ENCODE measurements around the gene DNAJC10. TPM values are rescaled to one million over a fixed set of nuclear protein-coding genes. Genes with fewer than 3 reads are reported as not detected.

The DNAJC10 gene
- total and polyA plus RNA-seq, 5 donors from 2014 or later, result 32.9 to 52.5 (median 47.4) TPM

- H3K27ac ChIP-seq (ENCODE audit: insufficient read depth, low read length, poor library complexity, severe bottlenecking), result no peak overlapping the region
- Mint-ChIP-seq H3K4me1 (no peaks in the 10 kb centered on the region), H3K27me3 (no peaks in the 10 kb centered on the region), H3K4me3 (no peak overlapping the region), H3K36me3 (no peaks in the 10 kb centered on the region), H3K9me3 (peaks cover 0 to 3% (median 0%) of the 10 kb centered on the region in 7 donors), H3K27ac (no peak overlapping the region)
- peaks cover 3% of the 10 kb centered on the region for H3K27me3 ChIP-seq (ENCODE audit: control insufficient read depth, insufficient read depth, low read length)
- no peaks in the 10 kb centered on the region for H3K36me3 ChIP-seq (ENCODE audit: control insufficient read depth, insufficient read depth, low read length)
- ATAC-seq (ENCODE audit: low read depth in 2 of 2), result no peak
- DNase-seq, result no peak
- H3K4me3 ChIP-seq (ENCODE audit: low read depth, low read length), result no peak overlapping the region
- no peaks in the 10 kb centered on the region for H3K4me1 ChIP-seq (ENCODE audit: control insufficient read depth, insufficient read depth, low read length, poor library complexity, severe bottlenecking)
- H3K9me3 ChIP-seq (ENCODE audit: control insufficient read depth in 2 of 2, low read length in 2 of 2), result no peaks in the 10 kb centered on the region
Measured at GRCh38 chr2:182826496-182826895, 110.4 kb downstream of the DNAJC10 start.

- Histone ChIP-seq H3K4me3 (ENCODE audit: low read depth, low read length) (no peak overlapping the region), H3K36me3 (ENCODE audit: control insufficient read depth, insufficient read depth, low read length) (no peaks in the 10 kb centered on the region), H3K4me1 (ENCODE audit: control insufficient read depth, insufficient read depth, low read length, poor library complexity, severe bottlenecking) (no peaks in the 10 kb centered on the region), H3K27ac (ENCODE audit: insufficient read depth, low read length, poor library complexity, severe bottlenecking) (no peak overlapping the region), H3K27me3 (ENCODE audit: control insufficient read depth, insufficient read depth, low read length) (peaks cover 5% of the 10 kb centered on the region), H3K9me3 (ENCODE audit: control insufficient read depth in 2 of 2, low read length in 2 of 2) (no peaks in the 10 kb centered on the region)
- DNase-seq (no peak), ATAC-seq (ENCODE audit: low read depth in 2 of 2) (no peak)
- peaks cover 8% of the 10 kb centered on the region for H3K27me3 Mint-ChIP-seq
- peaks cover 0 to 3% (median 0%) of the 10 kb centered on the region in 7 donors for H3K9me3 Mint-ChIP-seq
- H3K27ac Mint-ChIP-seq, result no peak overlapping the region
- H3K4me3 Mint-ChIP-seq, result no peak overlapping the region
- H3K36me3 Mint-ChIP-seq, result no peaks in the 10 kb centered on the region
- H3K4me1 Mint-ChIP-seq, result no peaks in the 10 kb centered on the region
Measured at GRCh38 chr2:182827182-182827879, 111.3 kb downstream of the DNAJC10 start.

- Mint-ChIP-seq H3K36me3 (no peaks in the 10 kb centered on the region), H3K27ac (no peak overlapping the region), H3K4me3 (no peak overlapping the region), H3K9me3 (no peaks in the 10 kb centered on the region), H3K27me3 (peaks cover 22% of the 10 kb centered on the region), H3K4me1 (no peaks in the 10 kb centered on the region)
- DNase-seq, result no peak
- no peaks in the 10 kb centered on the region for H3K4me1 ChIP-seq (ENCODE audit: control insufficient read depth, insufficient read depth, low read length, poor library complexity, severe bottlenecking)
- H3K9me3 ChIP-seq (ENCODE audit: control insufficient read depth in 2 of 2, low read length in 2 of 2), result no peaks in the 10 kb centered on the region
- H3K4me3 ChIP-seq (ENCODE audit: low read depth, low read length), result no peak overlapping the region
- H3K27me3 ChIP-seq (ENCODE audit: control insufficient read depth, insufficient read depth, low read length), result peaks cover 4% of the 10 kb centered on the region
- no peak for ATAC-seq (ENCODE audit: low read depth in 2 of 2)
- no peak overlapping the region for H3K27ac ChIP-seq (ENCODE audit: insufficient read depth, low read length, poor library complexity, severe bottlenecking)
- H3K36me3 ChIP-seq (ENCODE audit: control insufficient read depth, insufficient read depth, low read length), result no peaks in the 10 kb centered on the region
Measured at GRCh38 chr2:182831101-182831500, 115.0 kb downstream of the DNAJC10 start.

- ATAC-seq (ENCODE audit: low read depth in 2 of 2), result no peak
- Histone ChIP-seq H3K9me3 (ENCODE audit: control insufficient read depth in 2 of 2, low read length in 2 of 2) (no peaks in the 10 kb centered on the region), H3K27ac (ENCODE audit: insufficient read depth, low read length, poor library complexity, severe bottlenecking) (no peak overlapping the region), H3K27me3 (ENCODE audit: control insufficient read depth, insufficient read depth, low read length) (peaks cover 4% of the 10 kb centered on the region), H3K4me3 (ENCODE audit: low read depth, low read length) (no peak overlapping the region), H3K4me1 (ENCODE audit: control insufficient read depth, insufficient read depth, low read length, poor library complexity, severe bottlenecking) (no peaks in the 10 kb centered on the region), H3K36me3 (ENCODE audit: control insufficient read depth, insufficient read depth, low read length) (no peaks in the 10 kb centered on the region)
- H3K9me3 Mint-ChIP-seq, result no peaks in the 10 kb centered on the region
- H3K27me3 Mint-ChIP-seq, result peaks cover 22% of the 10 kb centered on the region
- H3K27ac Mint-ChIP-seq, result no peak overlapping the region
- DNase-seq, result no peak
- no peaks in the 10 kb centered on the region for H3K4me1 Mint-ChIP-seq
- no peak overlapping the region for H3K4me3 Mint-ChIP-seq
- H3K36me3 Mint-ChIP-seq, result no peaks in the 10 kb centered on the region
Measured at GRCh38 chr2:182831921-182832320, 115.9 kb downstream of the DNAJC10 start.

GRCh38 chr2:182833084-182833854, 117.2 kb downstream of the DNAJC10 start:
- Mint-ChIP-seq H3K27ac (no peak overlapping the region), H3K4me3 (no peak overlapping the region), H3K4me1 (no peaks in the 10 kb centered on the region), H3K9me3 (no peaks in the 10 kb centered on the region), H3K27me3 (peaks cover 22% of the 10 kb centered on the region), H3K36me3 (no peaks in the 10 kb centered on the region)
- DNase-seq (no peak), ATAC-seq (ENCODE audit: low read depth in 2 of 2) (no peak)
- Histone ChIP-seq H3K27me3 (ENCODE audit: control insufficient read depth, insufficient read depth, low read length) (peaks cover 4% of the 10 kb centered on the region), H3K4me1 (ENCODE audit: control insufficient read depth, insufficient read depth, low read length, poor library complexity, severe bottlenecking) (no peaks in the 10 kb centered on the region), H3K9me3 (ENCODE audit: control insufficient read depth in 2 of 2, low read length in 2 of 2) (no peaks in the 10 kb centered on the region), H3K36me3 (ENCODE audit: control insufficient read depth, insufficient read depth, low read length) (no peaks in the 10 kb centered on the region), H3K4me3 (ENCODE audit: low read depth, low read length) (no peak overlapping the region), H3K27ac (ENCODE audit: insufficient read depth, low read length, poor library complexity, severe bottlenecking) (no peak overlapping the region)

GRCh38 chr2:182834293-182834692, 118.2 kb downstream of the DNAJC10 start:
- no peak overlapping the region for H3K27ac ChIP-seq (ENCODE audit: insufficient read depth, low read length, poor library complexity, severe bottlenecking)
- no peaks in the 10 kb centered on the region for H3K4me1 ChIP-seq (ENCODE audit: control insufficient read depth, insufficient read depth, low read length, poor library complexity, severe bottlenecking)
- no peaks in the 10 kb centered on the region for H3K9me3 Mint-ChIP-seq
- H3K4me3 ChIP-seq (ENCODE audit: low read depth, low read length), result no peak overlapping the region
- no peaks in the 10 kb centered on the region for H3K9me3 ChIP-seq (ENCODE audit: control insufficient read depth in 2 of 2, low read length in 2 of 2)
- no peaks in the 10 kb centered on the region for H3K36me3 Mint-ChIP-seq
- H3K27me3 ChIP-seq (ENCODE audit: control insufficient read depth, insufficient read depth, low read length), result peaks cover 4% of the 10 kb centered on the region
- no peak overlapping the region for H3K4me3 Mint-ChIP-seq
- ATAC-seq (ENCODE audit: low read depth in 2 of 2) (no peak), DNase-seq (no peak)
- no peaks in the 10 kb centered on the region for H3K4me1 Mint-ChIP-seq
- peaks cover 22% of the 10 kb centered on the region for H3K27me3 Mint-ChIP-seq
- no peak overlapping the region for H3K27ac Mint-ChIP-seq
- no peaks in the 10 kb centered on the region for H3K36me3 ChIP-seq (ENCODE audit: control insufficient read depth, insufficient read depth, low read length)

- no peak overlapping the region for H3K27ac Mint-ChIP-seq
- Histone ChIP-seq H3K27me3 (ENCODE audit: control insufficient read depth, insufficient read depth, low read length) (peaks cover 4% of the 10 kb centered on the region), H3K4me3 (ENCODE audit: low read depth, low read length) (no peak overlapping the region), H3K4me1 (ENCODE audit: control insufficient read depth, insufficient read depth, low read length, poor library complexity, severe bottlenecking) (no peaks in the 10 kb centered on the region), H3K9me3 (ENCODE audit: control insufficient read depth in 2 of 2, low read length in 2 of 2) (no peaks in the 10 kb centered on the region), H3K36me3 (ENCODE audit: control insufficient read depth, insufficient read depth, low read length) (no peaks in the 10 kb centered on the region), H3K27ac (ENCODE audit: insufficient read depth, low read length, poor library complexity, severe bottlenecking) (no peak overlapping the region)
- DNase-seq (no peak), ATAC-seq (ENCODE audit: low read depth in 2 of 2) (no peak)
- peaks cover 29% of the 10 kb centered on the region for H3K27me3 Mint-ChIP-seq
- no peak overlapping the region for H3K4me3 Mint-ChIP-seq
- no peaks in the 10 kb centered on the region for H3K36me3 Mint-ChIP-seq
- no peaks in the 10 kb centered on the region for H3K9me3 Mint-ChIP-seq
- H3K4me1 Mint-ChIP-seq, result no peaks in the 10 kb centered on the region
Measured at GRCh38 chr2:182836451-182836850, 120.4 kb downstream of the DNAJC10 start.
